ENCODE data around the gene TCF15. TPM values are rescaled to one million over a fixed set of nuclear protein-coding genes. Genes with fewer than 3 reads are reported as not detected.

Gene TCF15
- total and polyA plus RNA-seq, 2 of the 13 experiments (the other 11 are each of a cell fraction or from before 2014, with no cell fraction given): not detected

GRCh38 chr20:584161-584970, 25.7 kb downstream of the TCF15 start (continued):
- TF ChIP-seq GABPB1 (CRISPR knock-in tag; IDR thresholded peaks at IDR 0.05): 0 out of 2 replicates have a peak, but pooled peaks have one; percentile 9
- no peak for TF ChIP-seq ZBTB33 (CRISPR knock-in tag; IDR thresholded peaks at IDR 0.05)
- no peak for TF ChIP-seq MATR3 (CRISPR knock-in tag; IDR thresholded peaks at IDR 0.05)
- 0 out of 2 replicates have a peak, but pooled peaks have one; percentile 32 for TF ChIP-seq NFE2L2 (IDR thresholded peaks at IDR 0.05; ENCODE audit: low read length)
- TF ChIP-seq SMYD3 (CRISPR knock-in tag; IDR thresholded peaks at IDR 0.05): no peak
- TF ChIP-seq PRPF4 (IDR thresholded peaks at IDR 0.05; ENCODE audit: low read depth, low read length, poor library complexity, severe bottlenecking): no peak
- no peak for TF ChIP-seq SIX1 (CRISPR knock-in tag; IDR thresholded peaks at IDR 0.05; ENCODE audit: borderline replicate concordance)
- 0 out of 2 replicates have a peak, but pooled peaks have one; percentile 40 for TF ChIP-seq NFE2 (CRISPR knock-in tag; IDR thresholded peaks at IDR 0.05)

- ATAC-seq (no peak), DNase-seq (ENCODE audit: low spot score) (no peak), FAIRE-seq (no peak)
- no TSS peak for BruUV-seq (replicated peaks)
- H3K36me3 ChIP-seq (replicated peaks in 1 of 2; ENCODE audit: control insufficient read depth in 1 of 2, insufficient read depth in 2 of 2, low read length in 2 of 2): no peaks in the 10 kb centered on the region
- WGBS (ENCODE audit: low lambda C conversion rate): 4% methylated on average over 5 of the region's 5 CpGs
- CTCF ChIA-PET (ENCODE audit: low intra/inter-chr PET ratio, low total read pairs): no interaction called here
- POLR2A ChIA-PET: no interaction called here
- H3K79me2 ChIP-seq (ENCODE audit: insufficient read depth, low read length): no peaks in the 10 kb centered on the region
- in situ Hi-C loops (cut with HindIII; ENCODE audit: extremely low pct_ligation_motif_present, low pct_unique_long_range_greater_than_20kb): no loop called here
- H3K4me1 ChIP-seq (ENCODE audit: insufficient read depth, low read length): no peaks in the 10 kb centered on the region
- H3K4me2 ChIP-seq (ENCODE audit: low read depth, low read length): no peak overlapping the region
- TF ChIP-seq SOX13 (IDR thresholded peaks at IDR 0.05) (no peak), SOX13 (CRISPR knock-in tag; conservative IDR thresholded peaks at IDR 0.05 in 1 of 2, IDR thresholded peaks at IDR 0.05 in 1 of 2) (no peak), RFX1 (IDR thresholded peaks at IDR 0.05) (no peak), ELF3 (CRISPR knock-in tag; IDR thresholded peaks at IDR 0.05) (no peak), ZNF746 (CRISPR knock-in tag; IDR thresholded peaks at IDR 0.05) (no peak), ZSCAN5A (CRISPR knock-in tag; IDR thresholded peaks at IDR 0.05; ENCODE audit: borderline replicate concordance) (no peak), ZNF337 (CRISPR knock-in tag; IDR thresholded peaks at IDR 0.05; ENCODE audit: borderline replicate concordance, low read depth) (no peak), MNT (IDR thresholded peaks at IDR 0.05) (no peak), ARNT (IDR thresholded peaks at IDR 0.05) (no peak), NCOA1 (CRISPR knock-in tag; IDR thresholded peaks at IDR 0.05) (no peak), ZNF234 (CRISPR knock-in tag; conservative IDR thresholded peaks at IDR 0.05) (no peak), POLR2AphosphoS2 (IDR thresholded peaks at IDR 0.05; ENCODE audit: low read depth, low read length) (no peak)
- intact Hi-C loops (cut with micrococcal nuclease; ENCODE audit: unreplicated experiment): no loop called here
- no peaks in the 10 kb centered on the region for H3K9me3 ChIP-seq (ENCODE audit: low read length)
- no peak overlapping the region for H2AFZ ChIP-seq (ENCODE audit: low read length)
- H3K27me3 ChIP-seq (ENCODE audit: control insufficient read depth in 1 of 2, insufficient read depth in 2 of 2, low read length in 2 of 2): peaks cover 0 to 17% of the 10 kb centered on the region in 2 experiments; a peak in 3 of 5 replicates
- H3K4me3 ChIP-seq (replicated peaks in 1 of 3; ENCODE audit: insufficient read depth in 1 of 3, low read depth in 2 of 3, low read length in 3 of 3): no peak overlapping the region
- no peak overlapping the region for H3K27ac ChIP-seq (ENCODE audit: extremely low read length, insufficient read depth, low read length)
- H3K9ac ChIP-seq (ENCODE audit: insufficient read depth, low read depth, low read length): no peak overlapping the region
- no peaks in the 10 kb centered on the region for H4K20me1 ChIP-seq (ENCODE audit: insufficient read depth, low read length)
Measured at GRCh38 chr20:582204-582603, 27.9 kb downstream of the TCF15 start.

All from HepG2 (cell line).